Upper lobe of left lung (tissue), 4 donors: ENCODE measurements around the gene XAGE1B.
"Not testable (repeated sequence)": the region's sequence is repeated elsewhere in the genome, so short reads cannot be mapped to it uniquely, and the experiment has no call there.

Source experiments
- CTCF ChIP-seq, 6 experiments: fragments of 450-650 bp in 4 of 6; fragments of 200-600 bp in 2 of 6; sonication (generic) in 2 of 6; IDR thresholded peaks; one replicate each; pipeline ENCODE4 v1.5.1; 2016 to 2019; ENCODE audit warnings: antibody characterized with exemption in 6 of 6
- POLR2AphosphoS5 ChIP-seq, 2 donors: sonication (generic); formaldehyde crosslinking; IDR thresholded peaks; one replicate each; pipeline ENCODE4 v1.5.1; 2017; ENCODE audit warnings: antibody characterized with exemption in 2 of 2

- TF ChIP-seq CTCF, POLR2AphosphoS5 (IDR thresholded peaks at IDR 0.05): not testable (repeated sequence)
Measured at GRCh38 chrX:52516987-52517325, at the start of gene XAGE1B.
